H1 (cell line): ENCODE data around the gene HMG20A. TPM values are rescaled to one million over a fixed set of nuclear protein-coding genes. Genes with fewer than 3 reads are reported as not detected.

ENCODE experiments used
- CTCF ChIA-PET: fragments of 300-600 bp; sonication (Branson Sonifier 250); formaldehyde crosslinking; loops from one replicate; lab custom pipeline; 2021; ENCODE audit not compliant: partially characterized antibody; lab: Charles Lee
- POLR2A ChIA-PET: fragments of 300-600 bp; sonication (Branson Sonifier 250); formaldehyde crosslinking; loops from one replicate; lab custom pipeline; 2021; ENCODE audit warnings: inconsistent platforms; ENCODE audit not compliant: partially characterized antibody; lab: Charles Lee
- DNase-seq, 2 experiments: peaks; one replicate each; pipeline versions ENCODE4 v3.0.0 to v3.0.0-alpha.2; 2010 to 2022; ENCODE audit warnings: low spot score in 2 of 2, low read depth in 1 of 2, mixed read lengths in 1 of 2
- FAIRE-seq: peaks from 2 replicates; lab custom pipeline; 2011; peaks lifted over from hg19 to GRCh38; lab: Jason Lieb, UNC
- H2AFZ ChIP-seq: 2 replicates; pipeline ENCODE4 v1.8.1; 2012; ENCODE audit warnings: low read length, inconsistent platforms
- H2AK5ac ChIP-seq: 2 replicates; pipeline ENCODE4 v1.6.1; 2013; ENCODE audit warnings: low read depth, low read length
- H2BK120ac ChIP-seq: replicated peaks from 2 replicates; pipeline ENCODE3; 2013; ENCODE audit warnings: low read depth, low read length, inconsistent platforms
- H2BK12ac ChIP-seq: 2 replicates; pipeline ENCODE4 v1.6.1; 2013; ENCODE audit warnings: low read depth, low read length
- H2BK15ac ChIP-seq: 2 replicates; pipeline ENCODE4 v1.6.1; 2013; ENCODE audit warnings: low read length
- H2BK20ac ChIP-seq: 2 replicates; pipeline ENCODE4 v1.6.1; 2013; ENCODE audit warnings: low read length
- H2BK5ac ChIP-seq: 2 replicates; pipeline ENCODE4 v1.6.1; 2013; ENCODE audit warnings: low read depth, low read length
- H3K14ac ChIP-seq: 2 replicates; pipeline ENCODE4 v1.6.1; 2013; ENCODE audit warnings: inconsistent platforms; ENCODE audit not compliant: insufficient read length
- H3K18ac ChIP-seq: 2 replicates; pipeline ENCODE4 v1.6.1; 2013; ENCODE audit warnings: low read length; ENCODE audit errors: extremely low read depth
- H3K23ac ChIP-seq: 2 replicates; pipeline ENCODE4 v1.6.1; 2013; ENCODE audit warnings: inconsistent platforms; ENCODE audit not compliant: insufficient read length
- H3K23me2 ChIP-seq: 2 replicates; pipeline ENCODE4 v1.6.1; 2013; ENCODE audit warnings: low read depth, low read length
- H3K27ac ChIP-seq: 2 replicates; pipeline ENCODE4 v1.6.1; 2011; ENCODE audit warnings: low read depth, low read length, inconsistent platforms
- H3K27me3 ChIP-seq, 4 experiments: replicated peaks in 1 of 4; 1 replicate in 1 of 4; 2 replicates in 3 of 4; pipeline versions ENCODE4 v1.6.1 to v1.8.1; 2011 to 2013; ENCODE audit warnings: low read length in 3 of 4, mild to moderate bottlenecking in 3 of 4, inconsistent platforms in 2 of 4, mixed read lengths in 2 of 4, moderate library complexity in 1 of 4; ENCODE audit not compliant: control insufficient read depth in 3 of 4, insufficient read depth in 3 of 4; ENCODE audit errors: extremely low read depth in 1 of 4
- H3K36me3 ChIP-seq, 4 experiments: 2 replicates each; pipeline versions ENCODE4 v1.6.1 to v1.8.1; 2011 to 2013; ENCODE audit warnings: mild to moderate bottlenecking in 4 of 4, low read length in 3 of 4, moderate library complexity in 2 of 4, control low read depth in 1 of 4, inconsistent platforms in 1 of 4; ENCODE audit not compliant: insufficient read depth in 4 of 4, control insufficient read depth in 2 of 4
- H3K4ac ChIP-seq: replicated peaks from 2 replicates; pipeline ENCODE3; 2013; ENCODE audit warnings: low read length, low read depth, mixed read lengths, inconsistent platforms; ENCODE audit not compliant: insufficient read length
- H3K4me1 ChIP-seq, 4 experiments: replicated peaks in 1 of 4; 1 replicate in 1 of 4; 2 replicates in 3 of 4; pipeline versions ENCODE4 v1.6.1 to v1.8.1; 2011 to 2013; ENCODE audit warnings: low read length in 3 of 4, inconsistent platforms in 2 of 4, mixed read lengths in 1 of 4; ENCODE audit not compliant: insufficient read depth in 4 of 4, control insufficient read depth in 3 of 4
- H3K4me2 ChIP-seq, 2 experiments: 2 replicates each; pipeline versions ENCODE4 v1.6.1 to v1.8.1; 2011 to 2013; ENCODE audit warnings: low read depth in 2 of 2, low read length in 2 of 2, control low read depth in 1 of 2, inconsistent platforms in 1 of 2, mild to moderate bottlenecking in 1 of 2; ENCODE audit not compliant: insufficient read depth in 1 of 2
- H3K4me3 ChIP-seq, 4 experiments: fragments of 200-600, 300-600 bp in 1 of 4; sonication (generic), shearing (Covaris generic), sonication (Bioruptor Twin) in 1 of 4; 2 replicates each; pipeline versions ENCODE4 v1.5.1 to v1.8.1; 2011 to 2016; ENCODE audit warnings: low read length in 4 of 4, low read depth in 3 of 4, control low read depth in 2 of 4, inconsistent platforms in 2 of 4, mild to moderate bottlenecking in 2 of 4, mixed read lengths in 1 of 4, moderate library complexity in 1 of 4; ENCODE audit not compliant: insufficient read depth in 2 of 4; ENCODE audit errors: extremely low read depth in 1 of 4
- H3K56ac ChIP-seq: replicated peaks from 2 replicates; pipeline ENCODE3; 2013; ENCODE audit warnings: low read depth, mild to moderate bottlenecking, mixed read lengths, low read length, inconsistent platforms; ENCODE audit not compliant: insufficient read length
- H3K79me1 ChIP-seq: 2 replicates; pipeline ENCODE4 v1.6.1; 2013; ENCODE audit warnings: low read depth, low read length, control low read depth
- H3K79me2 ChIP-seq, 2 experiments: 2 replicates each; pipeline versions ENCODE4 v1.6.1 to v1.8.1; 2012 to 2013; ENCODE audit warnings: low read length in 2 of 2, mild to moderate bottlenecking in 2 of 2, inconsistent platforms in 1 of 2; ENCODE audit not compliant: insufficient read depth in 2 of 2, control insufficient read depth in 1 of 2
- H3K9ac ChIP-seq, 4 experiments: replicated peaks in 1 of 4; 1 replicate in 1 of 4; 2 replicates in 3 of 4; pipeline versions ENCODE4 v1.6.1 to v1.8.1; 2011 to 2013; ENCODE audit warnings: low read depth in 3 of 4, low read length in 3 of 4, control low read depth in 2 of 4, mild to moderate bottlenecking in 2 of 4, moderate library complexity in 2 of 4, inconsistent platforms in 1 of 4; ENCODE audit errors: extremely low read depth in 1 of 4
- H3K9me3 ChIP-seq, 2 experiments: 2 replicates each; pipeline versions ENCODE4 v1.6.1 to v1.8.1; 2012 to 2013; ENCODE audit warnings: mild to moderate bottlenecking in 2 of 2, moderate library complexity in 2 of 2, control low read depth in 1 of 2, inconsistent platforms in 1 of 2, low read depth in 1 of 2, low read length in 1 of 2, mixed read lengths in 1 of 2; ENCODE audit not compliant: insufficient read depth in 2 of 2
- H4K20me1 ChIP-seq, 2 experiments: replicated peaks in 1 of 2; 2 replicates each; pipeline versions ENCODE3 to v1.8.1; 2011 to 2013; ENCODE audit warnings: inconsistent platforms in 2 of 2, low read length in 2 of 2, mild to moderate bottlenecking in 1 of 2; ENCODE audit not compliant: insufficient read depth in 2 of 2, control insufficient read depth in 1 of 2
- H4K5ac ChIP-seq: 2 replicates; pipeline ENCODE4 v1.6.1; 2013; ENCODE audit warnings: low read length, low read depth, mixed read lengths, inconsistent platforms; ENCODE audit not compliant: insufficient read length
- H4K8ac ChIP-seq: 2 replicates; pipeline ENCODE4 v1.8.0; 2013; ENCODE audit warnings: mild to moderate bottlenecking, moderate library complexity, low read length, inconsistent platforms; ENCODE audit not compliant: insufficient read depth; ENCODE audit errors: extremely low read depth
- H4K91ac ChIP-seq: replicated peaks from 2 replicates; pipeline ENCODE3; 2013; ENCODE audit warnings: low read length, mixed read lengths, inconsistent platforms; ENCODE audit not compliant: insufficient read length
- CHD1 ChIP-seq: IDR thresholded peaks from 2 replicates; pipeline ENCODE4 v1.6.1; 2012; ENCODE audit warnings: low read depth, low read length, improper control_type of control experiment
- FOSL1 ChIP-seq: IDR thresholded peaks from 2 replicates; pipeline ENCODE4 v1.6.1; 2011; ENCODE audit warnings: mild to moderate bottlenecking, low read depth, low read length, moderate library complexity; ENCODE audit not compliant: insufficient read depth
- NRF1 ChIP-seq: IDR thresholded peaks from 2 replicates; pipeline ENCODE4 v1.6.1; 2011; ENCODE audit warnings: mild to moderate bottlenecking, low read depth, low read length, improper control_type of control experiment
- SP1 ChIP-seq: IDR thresholded peaks from 2 replicates; pipeline ENCODE4 v1.6.1; 2011; ENCODE audit warnings: low read depth, low read length
- polyA plus RNA-seq, 7 experiments: library from polyadenylated mRNA; depleted of rRNA in 3 of 7; stranded (reverse) in 5 of 7; unstranded in 2 of 7; fragments of >200 nt in 5 of 7; fragments of 200-250 nt in 2 of 7; gene quantifications; 1 replicate in 5 of 7; 2 replicates in 1 of 7; 4 replicates in 1 of 7; pipeline versions ENCODE4 v1.2.1 to v1.2.3, GENCODE V29; 2011 to 2013; ENCODE audit warnings: missing spikeins in 2 of 7, mixed read lengths in 2 of 7
- total RNA-seq: library from RNA; stranded (reverse); fragmentation: NEBNext Ultra II Directional; extraction: Animal tissue kit (Norgen Biotek cat#: 25700); gene quantifications from 2 replicates; pipeline ENCODE4 v1.2.1, GENCODE V29; 2021

HMG20A gene
- total and polyA plus RNA-seq, 2 of the 8 experiments (the other 6 are each of a cell fraction or from before 2014, with no cell fraction given): 52.1 to 59.7 TPM

GRCh38 chr15:77503240-77503639 lies 82.6 kb downstream of the HMG20A start:
- Histone ChIP-seq H3K36me3 (no peaks in the 10 kb centered on the region), H3K79me2 (no peaks in the 10 kb centered on the region), H3K9ac (no peak overlapping the region), H3K56ac (no peak overlapping the region), H3K23me2 (no peaks in the 10 kb centered on the region), H2AFZ (no peak overlapping the region), H4K91ac (no peak overlapping the region), H3K14ac (no peak overlapping the region), H4K8ac (no peak overlapping the region), H2BK5ac (0 out of 2 replicates have a peak overlapping the region, but pooled peaks have one; percentile 64), H2BK20ac (0 out of 2 replicates have a peak overlapping the region, but pooled peaks have one; percentile 91), H3K79me1 (no peaks in the 10 kb centered on the region), H4K20me1 (no peaks in the 10 kb centered on the region), H2BK15ac (peak overlapping the region; percentile 84; the same call in 1 of the 2 replicates), H3K4me1 (peaks cover 9 to 26% (median 16%) of the 10 kb centered on the region in 4 experiments), H3K18ac (0 out of 2 replicates have a peak overlapping the region, but pooled peaks have one; percentile 72), H3K4ac (no peak overlapping the region), H3K9me3 (no peaks in the 10 kb centered on the region), H3K27me3 (no peaks in the 10 kb centered on the region), H3K4me2 (peak overlapping the region in 1 of 2 experiments; percentile 16; a peak in 1 of 4 replicates), H3K23ac (no peak overlapping the region), H4K5ac (no peak overlapping the region), H2BK12ac (peak overlapping the region; percentile 61; the same call in 1 of the 2 replicates), H2AK5ac (no peak overlapping the region), H3K4me3 (no peak overlapping the region), H2BK120ac (no peak overlapping the region), H3K27ac (no peak overlapping the region)
- FAIRE-seq: no peak
- no peak for TF ChIP-seq FOSL1
- TF ChIP-seq CHD1: no peak
- TF ChIP-seq SP1: peak; percentile 56; the same call in 1 of the 2 replicates
- TF ChIP-seq NRF1: no peak
- ChIA-PET CTCF (interaction anchor here (0.6 to 3.7 kb wide), 8 partner anchors 17 to 336 kb away, joined by 3 to 28 read pairs (median 4); no protein-coding TSS in a partner anchor), POLR2A (interaction anchor here (0.6 to 1.1 kb wide), 3 partner anchors 11 to 84 kb away, joined by 3 read pairs; no protein-coding TSS in a partner anchor)
- peak in 1 of 2 experiments; percentile 23 for DNase-seq
